B cell (primary cell): ENCODE results near the gene GPATCH11. TPM values are rescaled to one million over a fixed set of nuclear protein-coding genes. Genes with fewer than 3 reads are reported as not detected.

Experiments
- ATAC-seq: fragments of 200-7000 bp; cut with Tn5 transposase; one replicate; pipeline ENCODE4 v1.10.0; 2021; ENCODE audit warnings: low read depth, mild to moderate bottlenecking, moderate number of reproducible peaks, moderate library complexity
- CTCF ChIA-PET: fragments of 350-600 bp; sonication (Branson Sonifier 250); formaldehyde crosslinking; loops from one replicate; lab custom pipeline; 2021; ENCODE audit warnings: antibody characterized with exemption, inconsistent platforms; lab: Charles Lee
- POLR2A ChIA-PET: fragments of 350-600 bp; sonication (Branson Sonifier 250); formaldehyde crosslinking; loops from one replicate; lab custom pipeline; 2021; ENCODE audit warnings: antibody characterized with exemption; lab: Charles Lee
- DNase-seq: peaks from one replicate; pipeline ENCODE4 v3.0.0; 2013
- H2AFZ ChIP-seq: 2 replicates; pipeline ENCODE4 v1.6.1; 2012; ENCODE audit warnings: mild to moderate bottlenecking, low read depth, low read length; ENCODE audit not compliant: insufficient read depth, poor library complexity, severe bottlenecking
- H3K27ac ChIP-seq, 2 donors: 1 replicate in 1 of 2; 2 replicates in 1 of 2; pipeline ENCODE4 v1.5.1; 2012 to 2013; ENCODE audit warnings: low read length in 2 of 2, mild to moderate bottlenecking in 2 of 2, moderate library complexity in 1 of 2
- H3K27me3 ChIP-seq, 4 experiments: fragments of 200-600 bp in 1 of 4; sonication (generic) in 1 of 4; replicated peaks in 1 of 4; 1 replicate in 2 of 4; 2 replicates in 2 of 4; pipeline versions ENCODE4 v1.6.1 to v1.7.0; 2013 to 2016; ENCODE audit warnings: low read length in 3 of 4, mild to moderate bottlenecking in 2 of 4, mixed read lengths in 1 of 4, moderate library complexity in 1 of 4; ENCODE audit not compliant: insufficient read depth in 4 of 4, control insufficient read depth in 3 of 4; ENCODE audit errors: control extremely low read depth in 1 of 4
- H3K36me3 ChIP-seq, 2 experiments: replicated peaks in 1 of 2; 1 replicate in 1 of 2; 2 replicates in 1 of 2; pipeline versions ENCODE4 v1.6.1 to v1.7.1; 2013; ENCODE audit warnings: low read length in 1 of 2; ENCODE audit not compliant: insufficient read depth in 2 of 2, control insufficient read depth in 1 of 2; ENCODE audit errors: control extremely low read depth in 1 of 2, extremely low read depth in 1 of 2
- H3K4me1 ChIP-seq, 2 donors: fragments of 200-600 bp in 1 of 2; sonication (generic) in 1 of 2; 1 replicate in 1 of 2; 2 replicates in 1 of 2; pipeline versions ENCODE4 v1.5.1 to v1.6.1; 2013 to 2017; ENCODE audit warnings: low read length in 2 of 2; ENCODE audit not compliant: control insufficient read depth in 2 of 2, insufficient read depth in 2 of 2
- H3K4me2 ChIP-seq: replicated peaks from 2 replicates; pipeline ENCODE3; 2012; ENCODE audit warnings: mild to moderate bottlenecking, low read depth, low read length; ENCODE audit not compliant: poor library complexity, severe bottlenecking
- H3K4me3 ChIP-seq, 5 experiments: fragments of 200-600 bp in 1 of 5; sonication (generic) in 1 of 5; 1 replicate in 3 of 5; 2 replicates in 2 of 5; pipeline versions ENCODE4 v1.5.1 to v1.7.0; 2011 to 2016; ENCODE audit warnings: low read length in 4 of 5, mild to moderate bottlenecking in 4 of 5, low read depth in 2 of 5, control low read depth in 1 of 5, moderate library complexity in 1 of 5; ENCODE audit not compliant: insufficient read depth in 1 of 5; ENCODE audit errors: control extremely low read depth in 1 of 5, extremely low read depth in 1 of 5
- H3K79me2 ChIP-seq: fragments of 200-600 bp; sonication (generic); one replicate; pipeline ENCODE4 v1.6.0; 2016; ENCODE audit warnings: low read length; ENCODE audit not compliant: control insufficient read depth, insufficient read depth
- H3K9ac ChIP-seq: fragments of 200-600 bp; sonication (generic); 2 replicates; pipeline ENCODE4 v1.6.1; 2017; ENCODE audit warnings: mild to moderate bottlenecking, low read length, moderate library complexity
- H3K9me3 ChIP-seq, 3 donors: one replicate each; pipeline versions ENCODE4 v1.6.1 to v1.7.1; 2013; ENCODE audit warnings: low read length in 2 of 3; ENCODE audit not compliant: control insufficient read depth in 2 of 3, insufficient read depth in 1 of 3; ENCODE audit errors: control extremely low read depth in 1 of 3
- H4K20me1 ChIP-seq: 2 replicates; pipeline ENCODE4 v1.6.0; 2012; ENCODE audit warnings: mild to moderate bottlenecking, low read length; ENCODE audit not compliant: insufficient read depth, control insufficient read depth, poor library complexity, severe bottlenecking
- H3K27ac Mint-ChIP-seq: one replicate; pipeline ENCODE4 v1.8.0; 2021; ENCODE audit warnings: mixed read lengths
- H3K27me3 Mint-ChIP-seq: one replicate; pipeline ENCODE4 v1.8.0; 2021; ENCODE audit warnings: mixed read lengths
- H3K4me1 Mint-ChIP-seq: one replicate; pipeline ENCODE4 v1.8.0; 2021; ENCODE audit warnings: mixed read lengths
- H3K4me3 Mint-ChIP-seq: one replicate; pipeline ENCODE4 v1.8.0; 2021; ENCODE audit warnings: mixed read lengths
- H3K9me3 Mint-ChIP-seq: one replicate; pipeline ENCODE4 v1.8.0; 2022; ENCODE audit warnings: mixed read lengths; ENCODE audit not compliant: insufficient read depth
- CTCF ChIP-seq: fragments of 200-600 bp; IDR thresholded peaks from one replicate; pipeline ENCODE4 v1.8.0; 2022; ENCODE audit warnings: antibody characterized with exemption, mild to moderate bottlenecking
- EZH2 ChIP-seq: IDR thresholded peaks from 2 replicates; pipeline ENCODE4 v1.6.1; 2012; ENCODE audit warnings: borderline replicate concordance, low read depth, mild to moderate bottlenecking, moderate library complexity, low read length; ENCODE audit not compliant: insufficient read depth, poor library complexity, severe bottlenecking
- WGBS: methylation state at CpG from one replicate; pipeline ENCODE4 v1.1.5; 2013; ENCODE audit warnings: missing lambda C conversion rate; ENCODE audit not compliant: insufficient coverage; 5-methylcytosine and 5-hydroxymethylcytosine counted together
- intact Hi-C: fragments of 100-400 bp; cut with micrococcal nuclease; formaldehyde crosslinking; loops from one replicate; pipeline ENCODE4 v1.10.0; 2022
- polyA plus RNA-seq: library from polyadenylated mRNA; depleted of rRNA; stranded (reverse); fragments of >200 nt; gene quantifications from 2 replicates; pipeline ENCODE4 v1.2.3, GENCODE V29; 2012
- total RNA-seq, 2 donors: library from RNA; stranded (reverse); fragments of 120-200 nt in 1 of 2; gene quantifications; 1 replicate in 1 of 2; 2 replicates in 1 of 2; pipeline versions ENCODE4 v1.2.3 to v1.2.4, GENCODE V29; 2013 to 2022

Gene GPATCH11
- total and polyA plus RNA-seq, 2 donors (not counting 1 experiment from before 2014, with no cell fraction given), result 9.6 to 18.2 TPM

GRCh38 chr2:37060446-37060845, 23.9 kb upstream of the GPATCH11 start:
- intact Hi-C loops, result loop anchor here (5.0 kb wide), 1 partner anchor 38 kb away; no protein-coding TSS in a partner anchor
- Mint-ChIP-seq H3K27me3 (no peaks in the 10 kb centered on the region), H3K9me3 (no peaks in the 10 kb centered on the region), H3K27ac (no peak overlapping the region), H3K4me3 (no peak overlapping the region), H3K4me1 (no peaks in the 10 kb centered on the region)
- Histone ChIP-seq H3K4me2 (no peak overlapping the region), H3K27me3 (no peaks in the 10 kb centered on the region), H4K20me1 (peaks cover 11% of the 10 kb centered on the region), H3K27ac (no peak overlapping the region), H3K36me3 (peaks cover 20 to 96% of the 10 kb centered on the region in 2 experiments), H3K79me2 (peaks cover 8% of the 10 kb centered on the region), H3K4me1 (no peaks in the 10 kb centered on the region), H2AFZ (no peak overlapping the region), H3K9ac (no peak overlapping the region), H3K9me3 (no peaks in the 10 kb centered on the region), H3K4me3 (no peak overlapping the region)
- CTCF ChIA-PET, result no interaction called here
- POLR2A ChIA-PET, result no interaction called here
- no peak for DNase-seq
- no peak for TF ChIP-seq EZH2
- 100% methylated on average over 5 of the region's 7 CpGs for WGBS
- ATAC-seq, result no peak

GRCh38 chr2:37061013-37061711, 23.2 kb upstream of the GPATCH11 start:
- no peak overlapping the region for H3K4me2 ChIP-seq
- no peak overlapping the region for H3K4me3 ChIP-seq
- peaks cover 19 to 96% of the 10 kb centered on the region in 2 experiments for H3K36me3 ChIP-seq
- peaks cover 8% of the 10 kb centered on the region for H3K79me2 ChIP-seq
- Mint-ChIP-seq H3K4me3 (no peak overlapping the region), H3K9me3 (no peaks in the 10 kb centered on the region), H3K27me3 (no peaks in the 10 kb centered on the region), H3K27ac (no peak overlapping the region), H3K4me1 (no peaks in the 10 kb centered on the region)
- ChIA-PET POLR2A (no interaction called here), CTCF (no interaction called here)
- no peaks in the 10 kb centered on the region for H3K9me3 ChIP-seq
- ATAC-seq (no peak), DNase-seq (no peak)
- peaks cover 13% of the 10 kb centered on the region for H4K20me1 ChIP-seq
- no peaks in the 10 kb centered on the region for H3K27me3 ChIP-seq
- H3K9ac ChIP-seq, result no peak overlapping the region
- intact Hi-C loops, result loop anchor here (5.0 kb wide), 1 partner anchor 39 kb away; no protein-coding TSS in a partner anchor
- no peak overlapping the region for H2AFZ ChIP-seq
- TF ChIP-seq CTCF (no peak), EZH2 (no peak)
- no peaks in the 10 kb centered on the region for H3K4me1 ChIP-seq
- no peak overlapping the region for H3K27ac ChIP-seq
